ENCODE measurements around the gene MCEE.
"Not testable (repeated sequence)": the region's sequence is repeated elsewhere in the genome, so short reads cannot be mapped to it uniquely, and the experiment has no call there.

Gene MCEE

DNA sequence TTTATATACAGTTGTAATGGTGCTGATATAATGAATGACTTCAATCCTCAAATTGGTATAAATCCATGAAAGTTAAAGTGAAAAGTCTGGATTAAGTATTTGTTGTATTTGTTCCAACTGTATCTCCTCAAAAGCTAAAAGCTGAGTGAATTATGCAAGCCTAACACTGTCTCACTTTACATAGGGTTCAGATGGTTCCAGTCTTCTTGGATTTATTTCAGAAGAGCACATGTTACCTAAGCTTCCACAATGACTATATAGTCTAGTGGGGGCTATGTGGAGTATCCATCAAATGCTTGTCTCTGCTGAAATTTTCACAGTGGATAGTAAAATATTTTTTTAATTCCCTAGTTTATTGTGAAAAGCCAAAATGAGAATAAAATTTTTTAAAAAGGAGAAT, 13.0 kb downstream of the MCEE start:
- TF ChIP-seq GATA1 (IDR thresholded peaks at IDR 0.05; ENCODE audit: low read depth, low read length) (no peak), POLR2A (IDR thresholded peaks at IDR 0.05; ENCODE audit: low read length) (no peak)
- no peak for DNase-seq

GRCh38 chr2:71113843-71114242, 16.2 kb downstream of the MCEE start:
- TF ChIP-seq POLR2A (IDR thresholded peaks at IDR 0.05; ENCODE audit: low read length) (no peak), GATA1 (IDR thresholded peaks at IDR 0.05; ENCODE audit: low read depth, low read length) (no peak)

DNA sequence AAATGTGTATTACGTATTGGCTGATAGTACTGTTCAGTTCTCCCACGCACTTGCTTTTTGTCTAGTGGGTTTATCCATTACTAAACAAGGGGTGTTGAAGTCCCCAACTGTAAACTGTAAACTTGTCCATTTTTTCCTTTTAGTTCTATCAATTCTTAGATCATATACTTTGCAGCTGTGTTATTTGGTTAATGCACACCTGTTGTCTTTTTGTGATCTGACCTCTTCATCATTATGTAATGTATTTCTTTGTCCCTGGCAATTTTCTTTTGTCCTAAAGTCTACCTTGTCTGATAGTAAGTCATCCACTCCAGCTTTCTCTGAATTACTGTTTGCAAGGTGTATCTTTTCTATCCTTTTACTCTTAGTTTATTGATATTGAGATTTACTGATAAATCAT, 21.9 kb downstream of the MCEE start:
- TF ChIP-seq GATA1 (IDR thresholded peaks at IDR 0.05; ENCODE audit: low read depth, low read length), result no peak
- no peak for DNase-seq

More at GRCh38 chr2:71113843-71114242, 16.2 kb downstream of the MCEE start:
- no peak for DNase-seq

- DNase-seq, result not testable (repeated sequence)
Measured at GRCh38 chr2:71106463-71106862, 23.6 kb downstream of the MCEE start.

- TF ChIP-seq POLR2A (IDR thresholded peaks at IDR 0.05; ENCODE audit: low read length) (no peak), GATA1 (IDR thresholded peaks at IDR 0.05; ENCODE audit: low read depth, low read length) (no peak)
Measured at GRCh38 chr2:71103809-71104208, 26.2 kb downstream of the MCEE start.

GRCh38 chr2:71102981-71103681, 26.9 kb downstream of the MCEE start:
- TF ChIP-seq GATA1 (IDR thresholded peaks at IDR 0.05; ENCODE audit: low read depth, low read length) (no peak), POLR2A (IDR thresholded peaks at IDR 0.05; ENCODE audit: low read length) (no peak)
- no peak for DNase-seq

More at GRCh38 chr2:71103809-71104208, 26.2 kb downstream of the MCEE start:
- DNase-seq, result no peak

GRCh38 chr2:71101656-71102055, 28.4 kb downstream of the MCEE start:
- no peak for DNase-seq
- TF ChIP-seq POLR2A (IDR thresholded peaks at IDR 0.05; ENCODE audit: low read length), result no peak
- no peak for TF ChIP-seq GATA1 (IDR thresholded peaks at IDR 0.05; ENCODE audit: low read depth, low read length)

DNA sequence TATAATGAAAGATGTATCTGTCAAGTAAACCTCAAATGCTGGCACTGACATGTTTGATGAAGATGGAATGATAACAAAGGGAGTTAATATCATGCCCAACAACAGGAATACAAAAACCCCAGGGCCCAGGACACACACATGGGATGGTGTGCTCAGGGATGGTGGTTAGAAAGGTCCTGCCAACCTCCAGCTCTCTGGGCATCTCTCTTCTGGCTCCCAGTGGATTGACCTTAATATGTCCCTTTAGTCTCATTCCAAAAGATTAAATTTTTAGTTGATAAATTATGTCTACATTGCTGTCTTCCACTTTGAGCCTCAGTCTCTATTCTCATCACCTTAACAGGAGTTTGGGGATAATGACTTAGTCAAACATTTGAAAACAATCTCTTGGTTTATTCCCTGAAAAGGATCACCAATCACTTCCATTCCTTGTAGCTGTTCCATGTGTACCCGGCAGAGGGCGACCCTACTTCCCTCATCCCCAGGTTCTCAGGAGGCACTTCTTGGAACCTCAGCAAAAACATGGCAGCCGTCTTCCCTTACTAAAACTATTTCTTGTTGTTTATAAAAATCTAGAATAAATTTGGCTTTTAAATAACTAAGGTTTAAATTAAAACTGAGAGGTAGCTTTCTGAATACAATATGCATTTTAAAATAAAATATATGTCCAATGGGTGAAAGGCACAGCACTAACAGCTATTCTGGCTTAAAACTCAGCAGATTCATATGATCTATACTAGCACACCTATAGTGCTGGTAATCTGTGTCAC, 29.6 kb downstream of the MCEE start:
- no peak for TF ChIP-seq POLR2A (IDR thresholded peaks at IDR 0.05; ENCODE audit: low read length)
- no peak for TF ChIP-seq GATA1 (IDR thresholded peaks at IDR 0.05; ENCODE audit: low read depth, low read length)
- DNase-seq, result peak; percentile 62 to 76

DNA sequence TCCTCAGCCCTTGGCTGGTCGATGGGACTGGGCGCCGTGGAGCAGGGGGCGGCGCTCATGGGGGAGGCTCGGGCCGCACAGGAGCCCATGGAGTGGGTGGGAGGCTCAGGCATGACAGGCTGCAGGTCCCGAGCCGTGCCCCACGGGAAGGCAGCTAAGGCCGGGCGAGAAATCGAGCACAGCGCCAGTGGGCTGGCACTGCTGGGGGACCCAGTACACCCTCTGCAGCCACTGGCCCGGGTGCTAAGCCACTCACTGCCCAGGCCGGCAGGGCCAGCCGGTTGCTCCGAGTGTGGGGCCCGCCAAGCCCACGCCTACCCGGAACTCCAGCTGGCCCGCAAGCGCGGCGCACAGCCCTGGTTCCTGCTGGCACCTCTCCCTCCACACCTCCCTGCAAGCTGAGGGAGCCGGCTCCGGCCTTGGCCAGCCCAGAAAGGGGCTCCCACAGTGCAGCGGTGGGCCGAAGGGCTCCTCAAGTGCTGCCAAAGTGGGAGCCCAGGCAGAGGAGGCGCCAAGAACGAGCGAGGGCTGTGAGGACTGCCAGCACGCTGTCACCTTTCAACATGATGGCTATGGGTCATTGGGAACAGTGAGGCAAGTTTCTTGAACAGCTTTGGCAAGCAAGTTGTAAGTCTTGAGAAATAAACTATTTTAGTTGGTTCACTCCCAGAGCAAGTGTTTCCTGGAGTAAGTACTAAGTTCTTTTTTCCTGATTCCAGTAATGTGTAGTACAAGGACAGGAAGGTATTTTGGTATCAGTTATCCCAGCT, 37.4 kb downstream of the MCEE start:
- DNase-seq, result not testable (repeated sequence)

DNA sequence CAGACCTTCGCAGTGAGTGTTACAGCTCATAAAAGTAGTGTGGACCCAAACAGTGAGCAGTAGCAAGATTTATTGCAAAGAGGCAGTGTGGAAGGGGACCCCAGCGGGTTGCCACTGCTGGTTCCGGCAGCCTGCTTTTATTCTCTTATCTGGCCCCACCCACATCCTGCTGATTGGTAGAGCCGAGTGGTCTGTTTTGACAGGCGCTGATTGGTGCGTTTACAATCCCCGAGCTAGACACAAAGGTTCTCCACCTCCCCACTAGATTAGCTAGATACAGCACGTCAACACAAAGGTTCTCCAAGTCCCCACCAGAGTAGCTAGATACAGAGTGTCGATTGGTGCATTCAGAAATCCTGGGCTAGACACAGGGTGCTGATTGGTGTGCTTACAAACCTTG, 38.2 kb downstream of the MCEE start:
- DNase-seq, result not testable (repeated sequence)

- not testable (repeated sequence) for DNase-seq
Measured at GRCh38 chr2:71089475-71089874, 40.6 kb downstream of the MCEE start.

DNA sequence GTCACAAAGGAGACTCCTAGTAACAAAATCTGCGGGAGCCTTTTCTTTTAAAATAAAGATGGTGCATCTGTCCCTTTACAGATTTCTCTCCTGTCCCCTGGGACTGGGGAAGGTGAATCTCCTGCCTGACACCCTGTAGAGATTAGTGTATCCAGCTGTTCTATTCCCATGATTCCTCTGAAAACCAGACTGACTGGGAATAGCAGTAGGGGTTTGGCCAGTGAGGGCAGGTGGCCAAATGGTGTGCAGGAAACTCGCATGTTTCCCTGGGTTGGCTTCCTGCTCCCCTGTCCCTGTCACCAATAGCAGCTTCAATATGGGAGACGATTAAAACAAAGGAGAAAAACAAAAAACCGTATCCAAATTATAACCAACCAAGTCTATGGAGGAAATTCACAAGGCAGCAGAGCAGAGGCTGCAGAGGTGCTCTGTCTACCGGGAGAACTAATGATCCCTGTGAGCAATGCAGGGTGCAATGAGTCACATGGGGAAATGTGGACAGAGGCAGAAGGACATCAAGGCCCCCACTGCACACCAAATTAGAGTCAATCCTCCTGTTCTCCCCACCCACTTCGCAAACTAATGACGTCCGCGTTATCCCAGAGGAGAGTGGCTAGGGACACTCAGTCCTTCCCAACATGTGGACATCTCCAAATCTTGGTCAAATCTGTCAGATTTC, 44.6 kb downstream of the MCEE start:
- DNase-seq, result not testable (repeated sequence)

GRCh38 chr2:71083752-71084312, 46.2 kb downstream of the MCEE start:
- DNase-seq, result not testable (repeated sequence)

- DNase-seq, result not testable (repeated sequence)
Measured at GRCh38 chr2:71083297-71083696, 46.7 kb downstream of the MCEE start.
